NCI-H128 (cell line): Measurements from ENCODE around the gene CCDC146.
"Not testable (repeated sequence)": the region's sequence is repeated elsewhere in the genome, so short reads cannot be mapped to it uniquely, and the experiment has no call there.

Experiments used
- DNase-seq: peaks from one replicate; lab custom pipeline; 2025; ENCODE audit not compliant: unreplicated experiment; lab: John Stamatoyannopoulos, UW

Gene CCDC146, protein sequence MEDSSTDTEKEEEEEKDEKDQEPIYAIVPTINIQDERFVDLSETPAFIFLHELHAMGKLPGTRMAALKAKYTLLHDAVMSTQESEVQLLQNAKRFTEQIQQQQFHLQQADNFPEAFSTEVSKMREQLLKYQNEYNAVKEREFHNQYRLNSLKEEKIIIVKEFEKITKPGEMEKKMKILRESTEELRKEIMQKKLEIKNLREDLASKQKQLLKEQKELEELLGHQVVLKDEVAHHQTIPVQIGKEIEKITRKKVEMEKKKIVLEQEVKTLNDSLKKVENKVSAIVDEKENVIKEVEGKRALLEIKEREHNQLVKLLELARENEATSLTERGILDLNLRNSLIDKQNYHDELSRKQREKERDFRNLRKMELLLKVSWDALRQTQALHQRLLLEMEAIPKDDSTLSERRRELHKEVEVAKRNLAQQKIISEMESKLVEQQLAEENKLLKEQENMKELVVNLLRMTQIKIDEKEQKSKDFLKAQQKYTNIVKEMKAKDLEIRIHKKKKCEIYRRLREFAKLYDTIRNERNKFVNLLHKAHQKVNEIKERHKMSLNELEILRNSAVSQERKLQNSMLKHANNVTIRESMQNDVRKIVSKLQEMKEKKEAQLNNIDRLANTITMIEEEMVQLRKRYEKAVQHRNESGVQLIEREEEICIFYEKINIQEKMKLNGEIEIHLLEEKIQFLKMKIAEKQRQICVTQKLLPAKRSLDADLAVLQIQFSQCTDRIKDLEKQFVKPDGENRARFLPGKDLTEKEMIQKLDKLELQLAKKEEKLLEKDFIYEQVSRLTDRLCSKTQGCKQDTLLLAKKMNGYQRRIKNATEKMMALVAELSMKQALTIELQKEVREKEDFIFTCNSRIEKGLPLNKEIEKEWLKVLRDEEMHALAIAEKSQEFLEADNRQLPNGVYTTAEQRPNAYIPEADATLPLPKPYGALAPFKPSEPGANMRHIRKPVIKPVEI

DNA sequence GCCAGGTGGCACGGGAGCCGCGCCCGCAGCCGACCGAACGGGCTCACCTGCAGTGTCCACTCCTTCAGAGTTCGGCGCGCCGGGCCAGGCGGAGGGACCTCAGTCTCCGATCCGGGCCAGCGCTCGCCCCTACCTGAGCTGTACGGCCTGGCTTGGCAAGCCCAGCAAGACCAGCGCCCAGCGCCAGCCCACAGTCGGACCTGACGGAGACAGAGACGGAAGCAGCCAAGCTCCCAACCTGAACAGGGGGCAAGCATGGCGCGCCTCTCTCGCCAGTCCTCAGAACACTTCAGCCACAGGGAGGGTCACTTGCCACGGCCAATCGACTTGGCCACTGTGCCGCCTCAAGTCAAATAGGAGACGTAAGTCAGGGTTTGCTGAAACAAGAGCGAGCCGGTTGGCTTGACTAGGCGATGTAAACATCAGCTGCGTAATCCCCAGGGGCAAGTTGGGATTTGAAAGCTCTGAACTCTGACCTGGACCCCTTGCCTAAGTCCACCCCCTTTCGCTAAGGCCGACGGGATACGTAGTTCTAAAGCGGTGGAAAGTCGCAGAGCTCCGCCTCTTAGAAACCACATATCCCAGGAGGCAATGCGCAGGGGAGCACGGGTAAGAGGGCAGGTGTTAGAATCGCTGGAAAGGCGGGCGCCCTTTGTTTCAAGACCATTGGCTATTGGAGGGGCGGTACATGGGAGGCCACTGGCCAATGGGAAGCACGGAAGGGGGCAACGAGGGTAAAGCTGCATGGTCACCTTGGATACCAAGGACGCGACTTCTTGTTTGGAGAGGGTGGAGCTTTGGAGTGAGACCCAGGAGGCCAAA is at the start of gene CCDC146:
TSS of gene CCDC146 (plus strand) at position 756 of the 822 bp plus-strand sequence. CDS start 45,054 bp downstream, outside the sequence.
- peak; percentile 98 for DNase-seq

DNA sequence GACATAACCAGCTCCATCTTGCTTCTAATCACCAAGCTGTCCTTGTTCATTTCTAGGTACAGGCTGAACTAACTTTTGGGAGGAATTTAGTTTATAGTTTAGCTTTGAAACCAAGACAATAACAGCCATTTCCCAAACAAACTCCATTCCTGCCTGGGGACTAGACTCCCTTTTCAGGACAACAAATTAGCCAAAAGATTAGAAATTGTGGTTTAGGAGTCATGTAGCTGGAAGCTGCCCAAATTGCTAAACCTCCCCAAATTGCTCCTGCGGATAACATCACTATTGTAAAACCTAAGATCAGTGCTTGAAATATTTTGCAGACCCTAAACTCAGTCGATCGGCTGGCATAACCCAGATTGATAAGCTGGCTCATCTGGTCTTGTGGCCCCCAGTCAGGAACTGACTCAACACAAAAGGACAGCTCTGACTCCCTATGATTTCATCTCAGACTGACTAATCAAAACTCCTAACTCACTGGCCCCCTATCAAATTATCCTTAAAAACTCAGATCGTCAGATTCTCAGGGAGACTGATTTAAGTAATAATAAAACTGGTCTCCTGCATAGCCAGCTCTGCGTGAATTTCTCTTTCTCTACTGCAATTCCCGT is 47.5 kb upstream of the CCDC146 start:
- not testable (repeated sequence) for DNase-seq

DNA sequence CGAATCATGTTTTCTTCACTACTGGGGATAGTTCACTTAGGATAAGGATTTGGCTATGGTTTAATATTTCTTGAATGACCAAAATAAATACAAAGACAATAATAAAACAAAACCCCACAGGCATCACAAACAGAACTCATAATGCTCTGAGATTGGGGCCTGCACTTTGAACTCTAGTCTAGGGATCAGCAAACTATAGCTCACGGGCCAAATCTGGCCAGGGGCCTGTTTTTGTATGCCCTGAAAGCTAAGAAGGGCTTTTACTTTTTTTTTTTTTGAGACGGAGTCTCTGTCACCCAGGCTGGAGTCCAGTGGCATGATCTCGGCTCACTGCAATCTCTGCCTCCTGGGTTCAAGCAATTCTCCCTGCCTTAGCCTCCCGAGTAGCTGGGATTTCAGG is 45.4 kb upstream of the CCDC146 start:
- not testable (repeated sequence) for DNase-seq

DNA sequence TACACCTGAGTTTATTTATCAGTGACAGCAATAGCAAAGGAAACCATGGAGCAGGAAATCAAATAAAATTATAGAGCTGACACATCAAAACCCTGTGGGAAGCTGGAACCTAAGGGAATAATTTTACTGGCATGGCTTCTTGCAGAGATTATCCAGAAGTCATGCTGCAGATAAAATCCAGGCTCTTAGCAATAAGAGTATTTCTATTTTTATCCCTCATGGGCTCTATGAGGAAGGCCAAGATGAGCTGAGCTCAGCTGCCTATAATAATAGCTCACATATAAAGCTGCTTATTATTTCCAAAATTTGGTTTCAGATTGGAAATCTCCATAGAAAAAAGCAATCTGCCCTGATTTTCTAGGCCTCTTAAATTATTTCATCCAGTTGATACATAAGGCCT is 43.3 kb upstream of the CCDC146 start:
- not testable (repeated sequence) for DNase-seq

DNA sequence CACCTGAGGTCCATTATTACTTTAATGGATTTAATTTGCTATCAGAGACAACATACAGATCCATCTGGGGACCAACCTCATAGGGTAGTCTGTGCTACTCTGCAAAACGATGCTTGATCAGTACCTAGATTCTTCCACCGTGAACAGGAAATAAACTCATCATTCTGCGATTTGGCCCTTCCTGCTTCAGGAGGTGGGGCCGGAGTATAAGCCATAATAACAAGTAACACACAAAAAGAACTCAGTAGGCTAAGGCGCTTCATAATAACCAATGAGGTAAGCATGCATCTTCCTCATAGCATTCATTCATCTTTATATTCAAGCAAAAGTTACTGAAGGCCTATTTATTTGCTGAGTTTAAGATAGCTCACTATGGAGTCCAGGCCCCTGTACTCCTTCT is 42.8 kb upstream of the CCDC146 start:
- not testable (repeated sequence) for DNase-seq

DNA sequence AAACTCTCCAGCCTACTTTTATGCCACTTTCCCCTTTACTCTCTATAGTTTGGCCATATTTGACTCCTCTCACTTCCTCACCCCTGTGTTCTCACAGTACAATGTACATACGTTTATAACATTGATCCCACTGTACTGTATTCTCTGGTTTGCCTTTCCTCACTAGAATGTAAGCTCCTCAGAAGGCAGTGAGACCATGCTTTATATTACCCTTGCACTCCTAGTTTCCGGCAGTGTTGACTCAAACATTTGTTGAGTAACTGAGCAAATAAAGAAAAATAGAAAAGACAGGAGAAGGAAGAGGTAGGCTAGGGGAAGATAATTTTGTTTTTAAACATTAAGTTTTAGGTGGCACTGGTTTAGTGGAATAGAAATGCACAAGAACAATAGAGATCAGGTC is 42.2 kb upstream of the CCDC146 start:
- not testable (repeated sequence) for DNase-seq

DNA sequence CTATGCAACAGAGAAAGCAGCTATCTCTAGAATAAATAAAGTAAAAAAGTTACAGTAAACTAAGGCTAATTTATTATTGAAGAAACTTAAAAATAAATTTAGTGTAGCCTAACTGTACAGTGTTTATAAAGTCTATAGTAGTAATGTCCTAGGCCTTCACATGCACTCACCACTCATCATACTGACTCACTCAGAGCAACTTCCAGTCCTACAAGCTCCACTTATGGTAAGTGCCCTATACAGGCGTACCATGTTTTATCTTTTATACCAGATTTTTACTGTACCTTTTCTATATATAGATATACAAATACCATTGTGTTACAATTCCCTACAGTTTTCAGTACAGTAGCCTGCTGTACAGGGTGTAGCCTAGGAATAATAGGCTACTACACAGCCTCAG is 40.2 kb upstream of the CCDC146 start:
- DNase-seq, result not testable (repeated sequence)

DNA sequence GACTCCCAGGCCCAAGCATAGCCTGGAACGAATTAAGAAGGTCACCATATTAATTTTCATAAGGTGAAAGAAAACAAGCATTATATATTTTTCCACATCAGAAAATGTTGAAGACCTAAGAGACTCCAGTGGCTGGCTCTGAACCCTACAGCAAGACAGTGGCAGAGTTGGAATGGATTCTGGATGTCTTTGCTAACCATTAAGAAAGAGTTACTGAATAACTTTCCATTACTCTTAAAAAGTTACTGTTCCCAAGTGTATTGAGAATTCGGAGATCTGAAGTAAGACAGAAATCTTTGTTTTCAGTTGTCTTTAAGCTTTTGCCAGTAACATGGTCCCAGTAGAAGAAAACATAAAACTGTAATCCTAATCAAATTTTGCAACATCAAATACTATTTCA is 30.1 kb upstream of the CCDC146 start:
- DNase-seq, result not testable (repeated sequence)

DNA sequence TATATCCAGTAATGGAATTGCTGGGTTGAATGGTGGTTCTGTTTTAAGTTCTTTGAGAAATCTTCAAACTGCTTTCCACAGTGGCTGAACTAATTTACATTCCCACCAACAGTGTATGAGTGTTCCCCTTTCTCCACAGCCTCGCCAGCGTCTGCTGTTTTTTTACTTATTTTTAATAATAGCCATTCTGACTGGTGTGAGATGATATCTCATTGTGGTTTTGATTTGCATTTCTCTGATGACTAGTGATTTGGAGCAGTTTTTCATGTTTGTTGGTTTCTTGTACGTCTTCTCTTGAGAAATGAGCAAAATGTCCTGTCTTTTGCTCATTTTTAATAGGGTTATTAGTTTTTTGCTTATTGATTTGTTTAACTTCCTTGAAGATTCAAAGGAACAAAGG is 21.9 kb upstream of the CCDC146 start:
- DNase-seq, result not testable (repeated sequence)

DNA sequence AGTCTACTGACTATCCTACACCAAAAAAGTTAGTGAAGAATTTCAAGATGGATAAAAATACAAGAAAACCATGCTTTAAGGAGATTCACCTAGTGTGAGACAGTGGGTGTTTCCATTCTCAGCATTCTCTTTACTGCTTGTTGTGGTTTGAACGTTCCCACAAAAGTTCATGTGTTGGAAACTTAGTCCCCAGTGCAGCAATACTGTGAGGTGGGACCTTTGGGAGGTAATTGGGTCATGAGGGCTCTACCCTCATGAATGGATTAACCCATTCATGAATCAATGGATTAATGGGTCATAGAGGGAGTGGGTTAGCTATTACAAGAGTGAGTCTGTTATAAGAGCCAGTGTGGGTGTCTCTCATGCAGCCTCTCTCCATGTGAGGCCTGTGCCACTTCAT is 21.2 kb upstream of the CCDC146 start:
- DNase-seq, result not testable (repeated sequence)

DNA sequence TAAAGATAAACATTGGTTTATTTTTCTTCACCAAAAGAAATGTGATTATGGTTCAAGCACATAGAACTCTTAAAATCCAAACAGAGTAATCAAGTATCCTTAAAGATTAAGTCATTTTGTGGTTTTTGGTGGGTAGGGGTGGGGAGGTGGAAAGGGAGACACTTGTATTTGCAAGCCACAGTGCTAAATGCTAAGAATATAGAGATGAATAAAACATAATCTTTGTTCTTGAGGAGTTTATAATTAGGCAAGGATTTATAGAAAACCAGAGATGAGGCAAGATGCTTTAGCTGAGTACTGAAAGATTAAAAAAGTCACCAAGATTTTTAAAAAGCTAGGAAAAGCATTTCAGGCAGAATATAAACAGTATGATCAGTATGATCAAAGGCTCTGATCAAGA is 19.7 kb upstream of the CCDC146 start:
- not testable (repeated sequence) for DNase-seq

DNA sequence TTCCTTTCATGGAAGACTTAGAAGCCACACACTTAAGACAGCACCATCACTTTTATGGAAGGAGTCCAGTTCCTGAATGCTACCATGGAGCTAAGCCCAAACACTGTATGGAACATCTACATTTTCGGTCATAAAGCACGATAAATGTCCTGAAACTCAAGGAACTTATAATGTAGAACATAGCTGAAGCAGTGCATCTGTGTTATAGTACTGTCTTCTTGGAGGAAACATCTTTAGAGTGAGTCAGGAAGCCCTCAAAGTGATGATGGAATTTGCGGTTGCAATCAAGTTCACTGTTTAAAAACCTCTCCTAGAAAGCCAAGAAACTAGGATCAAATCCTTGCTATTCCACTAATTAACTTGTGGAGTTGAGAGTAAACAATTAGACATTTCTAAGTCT is 16.5 kb upstream of the CCDC146 start:
- not testable (repeated sequence) for DNase-seq

DNA sequence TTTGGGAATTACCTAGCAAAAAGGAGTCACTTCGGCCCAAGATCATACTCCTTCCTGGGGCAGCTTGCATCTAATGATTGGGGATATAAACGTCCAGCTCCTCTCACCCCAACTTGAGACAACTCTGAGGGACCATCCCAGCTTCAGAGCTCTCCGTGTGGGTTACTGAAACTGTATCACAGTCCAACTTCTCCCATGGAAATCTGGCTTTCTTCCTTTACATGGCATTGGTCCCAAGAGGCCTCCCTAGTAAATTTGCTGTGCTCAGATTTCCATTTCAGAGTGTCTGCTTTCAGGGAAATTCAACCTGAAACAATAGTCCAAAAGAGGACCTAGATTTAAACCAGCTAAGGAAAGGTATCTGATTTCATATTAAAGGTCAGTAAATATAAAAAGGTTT is 14.8 kb upstream of the CCDC146 start:
- not testable (repeated sequence) for DNase-seq

DNA sequence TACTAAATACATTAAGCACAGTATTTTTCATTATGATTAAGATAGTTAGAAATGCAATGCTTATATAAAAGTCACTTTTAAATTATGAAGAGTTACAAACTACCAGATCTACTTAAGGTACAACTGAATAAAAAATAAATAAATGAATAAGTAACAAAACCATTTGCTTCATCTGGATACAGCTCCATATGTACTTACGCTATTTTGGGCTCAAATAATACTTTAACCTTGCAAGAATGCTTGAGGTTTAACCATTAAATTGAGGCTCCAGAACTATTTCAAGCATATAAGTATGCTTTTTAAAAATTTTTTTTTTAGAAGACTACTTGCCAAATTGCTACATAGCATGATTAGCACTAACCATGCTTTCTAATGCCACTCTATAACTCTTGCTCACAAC is 14.1 kb upstream of the CCDC146 start:
- not testable (repeated sequence) for DNase-seq

DNA sequence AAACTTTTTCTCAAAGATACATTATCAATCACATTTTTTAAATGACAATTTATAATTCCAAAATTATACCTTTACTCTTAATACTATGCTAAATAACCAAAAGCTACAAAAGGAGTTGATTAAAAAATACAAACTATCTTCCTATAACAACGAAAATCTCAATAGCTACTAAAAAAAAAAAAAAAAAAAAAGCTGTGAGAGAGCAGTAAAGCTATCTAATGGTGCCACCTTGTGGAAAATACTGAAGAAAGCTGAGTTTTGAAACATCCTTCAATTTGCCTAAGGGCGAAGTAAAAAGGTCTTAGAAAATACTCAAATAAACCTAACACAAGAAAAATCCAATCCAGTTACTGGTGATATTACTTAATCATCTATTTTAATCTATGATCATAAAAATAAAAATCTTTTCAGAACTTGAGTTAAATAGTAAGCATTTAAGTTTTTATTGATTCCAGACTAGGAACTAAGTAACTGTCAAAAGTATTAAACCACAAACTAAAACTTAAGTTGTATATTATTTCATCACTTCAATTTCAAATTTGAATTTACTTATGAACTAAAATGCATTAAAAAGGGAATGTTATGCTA is 9.6 kb upstream of the CCDC146 start:
- not testable (repeated sequence) for DNase-seq

DNA sequence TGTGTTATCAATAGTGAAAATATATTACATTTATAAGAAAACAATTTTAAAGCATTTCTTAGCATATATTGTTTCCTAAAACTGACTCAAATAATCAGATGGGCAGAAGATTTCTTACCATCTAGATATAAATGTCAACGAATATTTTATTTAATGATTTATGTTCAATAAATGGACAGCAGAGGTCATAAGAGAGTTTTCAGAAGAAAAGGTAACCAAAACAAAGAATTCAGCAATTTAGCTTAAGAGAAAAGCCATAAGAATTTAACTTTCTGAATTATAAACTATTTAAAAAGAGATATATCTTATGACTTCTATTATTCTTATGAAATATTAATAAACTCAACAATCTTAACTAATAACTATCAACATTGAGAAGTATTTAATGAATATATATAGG is 3.1 kb downstream of the CCDC146 start:
- DNase-seq, result not testable (repeated sequence)

DNA sequence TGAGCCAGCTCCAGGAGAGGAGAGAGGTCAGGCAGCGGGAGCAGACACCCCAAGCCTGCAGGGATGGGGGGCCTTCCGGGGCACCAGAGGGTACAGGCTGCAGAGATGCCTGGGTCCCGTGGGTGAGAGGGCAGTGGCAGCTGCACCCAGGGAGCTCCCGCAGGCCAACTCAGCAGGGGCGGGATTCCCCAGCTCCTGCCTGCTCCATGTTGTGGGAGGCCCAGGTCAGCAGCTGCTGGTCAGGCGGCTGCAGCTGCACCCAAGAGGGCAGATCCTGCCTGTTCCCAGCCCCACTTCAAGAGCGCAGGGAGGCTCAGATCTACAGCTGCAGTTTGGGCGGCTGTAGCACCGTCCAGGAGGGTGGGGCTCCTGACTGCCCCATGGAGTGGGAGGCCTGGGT is 4.6 kb downstream of the CCDC146 start:
- DNase-seq, result not testable (repeated sequence)

DNA sequence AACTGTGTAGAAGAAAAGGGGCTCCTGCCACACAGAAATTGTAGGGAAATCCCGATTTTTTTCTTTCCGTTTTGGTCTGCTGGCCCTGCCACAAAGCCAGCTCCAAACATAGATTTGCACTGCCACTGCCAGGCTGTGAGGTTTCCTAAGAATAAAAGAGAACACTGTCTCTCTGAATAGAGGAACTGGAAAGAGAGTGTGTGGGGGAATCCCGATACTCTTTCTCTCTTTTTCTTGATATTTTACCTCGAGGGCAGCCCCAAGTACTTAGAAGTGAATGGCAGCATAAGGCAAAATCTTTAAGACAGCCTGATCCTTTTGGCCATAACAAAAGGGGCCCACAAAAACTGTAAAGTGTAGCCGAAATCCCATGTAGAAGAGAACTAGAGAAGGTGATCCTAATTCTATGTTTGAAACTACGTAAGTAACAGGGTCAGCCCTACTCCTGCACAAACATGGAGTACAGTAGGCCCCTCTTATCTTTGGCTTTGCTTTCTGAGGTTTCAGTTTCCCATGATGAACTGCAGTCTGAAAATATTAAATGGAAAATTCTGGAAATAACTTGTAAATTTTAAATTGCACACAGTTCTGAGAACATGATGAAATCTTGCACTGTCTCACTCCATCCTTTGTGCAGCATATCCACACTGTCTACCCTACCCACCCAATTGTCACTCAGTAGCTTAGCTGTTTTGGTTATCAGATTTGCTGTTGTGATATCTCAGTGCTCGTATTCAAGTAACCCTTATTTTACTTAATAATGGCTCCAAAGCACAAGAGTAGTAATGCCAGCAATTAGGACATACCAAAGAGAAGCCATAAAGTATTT is 6.4 kb downstream of the CCDC146 start:
- not testable (repeated sequence) for DNase-seq

DNA sequence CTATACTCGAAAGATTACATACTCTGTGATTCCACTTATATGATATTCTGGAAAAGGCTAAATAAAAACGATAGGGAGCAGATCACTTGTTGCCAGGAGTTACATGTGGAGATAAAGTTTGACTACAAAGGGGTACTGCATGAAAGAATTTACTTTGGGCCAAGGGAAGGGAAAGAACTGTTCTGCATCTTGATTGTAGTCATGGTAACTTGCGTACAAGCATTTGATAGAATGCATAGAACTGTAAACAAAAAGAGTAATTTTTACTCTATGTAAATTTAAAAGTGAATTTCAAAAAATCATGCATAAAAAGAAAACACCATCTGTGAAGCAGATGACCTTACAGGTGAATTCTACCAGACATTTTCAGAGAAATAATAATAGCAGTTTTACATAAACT is 9.4 kb downstream of the CCDC146 start:
- DNase-seq, result not testable (repeated sequence)
